Parathyroid adenoma (tissue), 2 donors: Measurements from ENCODE around the gene SPDEF.

ENCODE experiments used
- H2AFZ ChIP-seq: fragments of 300-600 bp; sonication (generic); one replicate; pipeline ENCODE4 v1.7.0; 2017; ENCODE audit warnings: antibody characterized with exemption, mild to moderate bottlenecking
- H3K27ac ChIP-seq: fragments of 300-600 bp; sonication (generic); one replicate; pipeline ENCODE4 v1.7.0; 2017
- H3K27me3 ChIP-seq: fragments of 300-600 bp; sonication (generic); one replicate; pipeline ENCODE4 v1.7.0; 2017; ENCODE audit warnings: low read length; ENCODE audit not compliant: control insufficient read depth, insufficient read depth
- H3K36me3 ChIP-seq: fragments of 300-600 bp; sonication (generic); one replicate; pipeline ENCODE4 v1.7.0; 2017; ENCODE audit warnings: low read length; ENCODE audit not compliant: control insufficient read depth, insufficient read depth
- H3K4me1 ChIP-seq: fragments of 300-600 bp; sonication (generic); one replicate; pipeline ENCODE4 v1.7.0; 2017; ENCODE audit warnings: control low read depth
- H3K4me2 ChIP-seq: fragments of 300-600 bp; sonication (generic); one replicate; pipeline ENCODE4 v1.7.0; 2017; ENCODE audit warnings: low read length
- H3K4me3 ChIP-seq: fragments of 300-600 bp; sonication (generic); one replicate; pipeline ENCODE4 v1.7.0; 2017; ENCODE audit warnings: low read depth, low read length
- H3K79me2 ChIP-seq: fragments of 300-600 bp; sonication (generic); one replicate; pipeline ENCODE4 v1.7.0; 2017; ENCODE audit warnings: control low read depth
- H3K9ac ChIP-seq: fragments of 300-600 bp; sonication (generic); one replicate; pipeline ENCODE4 v1.7.0; 2017; ENCODE audit warnings: mild to moderate bottlenecking
- H3K9me3 ChIP-seq: fragments of 300-600 bp; sonication (generic); one replicate; pipeline ENCODE4 v1.7.0; 2017; ENCODE audit warnings: low read length; ENCODE audit not compliant: control insufficient read depth
- CTCF ChIP-seq: fragments of 300-600 bp; sonication (generic); IDR thresholded peaks from one replicate; pipeline ENCODE4 v1.7.0; 2017; ENCODE audit warnings: antibody characterized with exemption, mild to moderate bottlenecking
- donor health status: primary hyperparathyroidism.

The SPDEF gene

DNA sequence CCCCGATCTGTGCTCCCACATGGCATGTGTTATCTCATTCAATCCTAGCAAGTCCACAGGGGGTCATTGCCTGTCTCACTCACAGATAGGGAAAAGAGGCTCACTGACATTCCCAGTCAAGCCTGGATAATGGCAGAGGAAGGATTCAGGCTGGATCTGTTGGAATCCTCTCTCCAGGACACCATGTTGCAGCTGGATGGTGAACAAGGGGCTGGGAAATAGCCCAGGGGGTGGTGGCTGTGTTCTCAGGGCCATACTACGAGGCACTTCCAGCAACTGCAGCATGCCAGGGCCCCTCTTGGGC is 5.0 kb upstream of the SPDEF start:
- no peaks in the 10 kb centered on the region for H3K36me3 ChIP-seq
- TF ChIP-seq CTCF, result no peak
- no peak overlapping the region for H2AFZ ChIP-seq
- H3K27me3 ChIP-seq, result no peaks in the 10 kb centered on the region
- no peaks in the 10 kb centered on the region for H3K79me2 ChIP-seq
- H3K4me3 ChIP-seq, result no peak overlapping the region
- no peak overlapping the region for H3K27ac ChIP-seq
- no peak overlapping the region for H3K4me2 ChIP-seq
- no peaks in the 10 kb centered on the region for H3K9me3 ChIP-seq
- no peaks in the 10 kb centered on the region for H3K4me1 ChIP-seq
- H3K9ac ChIP-seq, result no peak overlapping the region

DNA sequence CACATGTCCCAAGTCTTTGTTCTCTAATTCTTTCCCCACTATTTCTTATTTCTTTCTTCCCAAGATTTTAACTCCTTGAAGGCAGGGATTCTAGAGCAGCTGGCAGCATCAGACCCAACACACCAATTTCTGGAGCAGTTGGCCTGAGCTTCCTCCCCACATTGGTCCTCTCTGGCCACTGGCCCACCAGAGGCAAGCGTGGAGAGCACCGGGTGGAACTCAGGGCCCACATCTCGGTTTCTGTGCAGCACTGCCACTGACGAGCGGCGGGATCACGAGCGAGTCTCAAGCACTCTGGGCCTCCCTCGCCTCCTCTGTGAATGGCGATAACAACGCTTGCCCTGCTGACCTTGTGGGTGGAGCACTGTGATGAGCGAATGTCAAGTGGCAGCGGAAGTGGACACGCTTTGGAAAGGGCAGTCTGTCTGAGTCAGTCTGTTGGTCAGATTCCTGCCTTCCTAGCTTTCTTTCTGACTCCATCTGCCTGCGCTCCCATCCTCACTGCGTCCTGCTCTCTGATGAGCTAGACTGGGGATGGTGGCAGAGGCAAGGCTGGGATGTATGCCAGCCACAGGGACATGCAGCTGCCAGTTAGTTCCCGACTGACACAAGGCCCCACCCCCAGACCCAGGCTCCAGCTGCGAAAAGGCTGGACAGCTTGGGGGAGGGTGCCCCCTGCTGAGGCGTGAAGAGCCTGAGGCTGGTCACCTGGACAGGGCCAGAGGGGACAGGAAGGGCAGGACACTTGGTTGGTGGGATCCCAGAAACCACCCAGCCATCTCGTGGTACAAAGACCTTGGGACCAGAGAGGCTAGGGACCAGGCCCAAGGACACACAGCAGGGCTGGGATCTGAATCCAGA is 4.5 kb upstream of the SPDEF start:
- Histone ChIP-seq H3K4me1 (no peaks in the 10 kb centered on the region), H3K9ac (no peak overlapping the region), H3K27ac (no peak overlapping the region), H3K4me2 (no peak overlapping the region), H3K79me2 (no peaks in the 10 kb centered on the region), H3K36me3 (no peaks in the 10 kb centered on the region), H2AFZ (no peak overlapping the region), H3K27me3 (no peaks in the 10 kb centered on the region), H3K9me3 (no peaks in the 10 kb centered on the region), H3K4me3 (no peak overlapping the region)
- no peak for TF ChIP-seq CTCF

DNA sequence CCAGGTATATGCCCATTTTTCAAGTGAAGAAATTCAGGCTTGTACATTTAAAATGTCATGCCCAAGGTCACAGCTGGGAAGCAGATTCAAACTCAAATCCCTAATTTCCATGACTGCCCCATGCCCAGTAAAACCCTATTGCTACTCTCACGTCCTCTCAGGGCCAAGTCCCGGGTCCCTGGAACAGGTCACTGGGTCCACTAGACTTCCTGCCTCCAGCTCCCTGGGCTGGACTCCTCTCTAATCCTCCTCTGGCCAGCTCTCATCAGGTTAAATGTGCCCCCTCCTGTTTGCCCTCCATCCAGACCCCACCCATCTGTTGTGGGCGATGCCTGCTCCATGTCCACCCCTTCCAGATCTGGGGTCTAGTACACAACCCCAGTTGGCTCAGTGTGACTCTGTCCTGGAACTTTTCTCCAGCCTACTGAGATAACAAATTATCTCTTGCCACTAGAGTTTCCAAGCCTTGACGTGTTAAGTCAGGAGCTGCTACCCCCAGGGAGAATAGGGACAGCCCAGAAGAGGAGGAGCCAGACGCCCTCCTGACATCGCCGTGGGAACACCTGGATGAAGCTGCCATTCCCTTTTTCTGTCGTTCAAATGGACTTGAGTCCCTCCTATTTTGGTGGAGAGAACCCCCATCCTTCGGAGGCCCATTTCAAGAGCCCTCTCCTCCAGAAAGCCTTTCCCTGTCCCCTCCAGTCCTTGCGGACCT is 3.7 kb upstream of the SPDEF start:
- Histone ChIP-seq H3K9ac (no peak overlapping the region), H3K36me3 (no peaks in the 10 kb centered on the region), H3K9me3 (no peaks in the 10 kb centered on the region), H3K79me2 (no peaks in the 10 kb centered on the region), H3K4me3 (no peak overlapping the region), H3K27me3 (no peaks in the 10 kb centered on the region), H2AFZ (no peak overlapping the region), H3K4me1 (no peaks in the 10 kb centered on the region), H3K27ac (no peak overlapping the region), H3K4me2 (no peak overlapping the region)
- TF ChIP-seq CTCF, result no peak

GRCh38 chr6:34558172-34558714 is 2.1 kb upstream of the SPDEF start:
- H3K4me1 ChIP-seq, result no peaks in the 10 kb centered on the region
- H3K27ac ChIP-seq, result no peak overlapping the region
- H3K4me3 ChIP-seq, result no peak overlapping the region
- H3K36me3 ChIP-seq, result no peaks in the 10 kb centered on the region
- H3K9ac ChIP-seq, result no peak overlapping the region
- no peaks in the 10 kb centered on the region for H3K9me3 ChIP-seq
- no peaks in the 10 kb centered on the region for H3K27me3 ChIP-seq
- no peaks in the 10 kb centered on the region for H3K79me2 ChIP-seq
- no peak overlapping the region for H2AFZ ChIP-seq
- TF ChIP-seq CTCF, result no peak
- H3K4me2 ChIP-seq, result no peak overlapping the region
